Measurements from ENCODE around the gene KIAA0408. TPM values are rescaled to one million over a fixed set of nuclear protein-coding genes. Genes with fewer than 3 reads are reported as not detected.
A peak's percentile ranks its signal among the peaks of the same experiment; 100 is the strongest.

Gene KIAA0408
- total RNA-seq, 1 experiment from 2014 or later = not detected

DNA sequence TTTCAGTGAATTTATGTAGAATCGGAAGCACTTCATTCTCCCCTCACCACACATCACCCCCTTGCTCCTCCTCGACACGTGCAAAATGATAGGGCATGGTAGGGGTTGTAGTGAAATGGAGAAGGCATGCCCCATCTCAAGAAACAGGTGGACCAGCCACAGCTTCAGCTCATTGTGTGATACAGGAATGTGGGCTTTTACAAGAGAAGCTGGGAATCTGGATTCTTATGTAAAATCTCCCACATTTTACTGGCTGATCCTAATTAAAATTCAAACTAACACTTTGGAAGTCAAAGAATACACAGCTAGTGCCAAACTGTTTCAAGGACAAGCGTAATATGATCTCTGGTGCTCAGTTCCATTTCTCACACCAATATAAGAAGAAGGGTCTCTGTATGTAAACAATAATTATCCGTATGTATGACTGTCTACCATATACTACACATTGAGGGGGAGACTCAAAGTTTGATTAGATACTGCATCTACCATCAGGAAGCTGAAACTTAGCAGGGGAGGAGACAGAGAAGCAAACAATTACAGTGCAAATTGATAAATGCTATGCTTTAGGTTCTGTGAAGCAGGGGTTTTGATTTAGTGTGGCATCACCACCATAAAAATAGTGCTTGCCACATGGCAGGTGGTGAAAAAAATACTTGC, 24.3 kb upstream of the KIAA0408 start:
- no peaks in the 10 kb centered on the region for H4K20me1 ChIP-seq (ENCODE audit: insufficient read depth)
- no peaks in the 10 kb centered on the region; the same call in 1 of the 2 replicates for H3K9me3 ChIP-seq (ENCODE audit: insufficient read depth, low read depth)
- H3K27ac ChIP-seq = peak overlapping the region; percentile 62
- intact Hi-C loops (cut with micrococcal nuclease; ENCODE audit: unreplicated experiment) = loop anchor here (5.0 kb wide), 1 partner anchor 34 kb away; the partner anchor contains the start of gene MTCL3
- H2AFZ ChIP-seq = peak overlapping the region; percentile 26
- CTCF ChIA-PET = no interaction called here
- H3K4me1 ChIP-seq (replicated peaks; ENCODE audit: insufficient read depth) = peaks cover 45% of the 10 kb centered on the region
- TF ChIP-seq EZH2 (IDR thresholded peaks at IDR 0.05; ENCODE audit: low read depth) = no peak
- TF ChIP-seq, protein P1, sequence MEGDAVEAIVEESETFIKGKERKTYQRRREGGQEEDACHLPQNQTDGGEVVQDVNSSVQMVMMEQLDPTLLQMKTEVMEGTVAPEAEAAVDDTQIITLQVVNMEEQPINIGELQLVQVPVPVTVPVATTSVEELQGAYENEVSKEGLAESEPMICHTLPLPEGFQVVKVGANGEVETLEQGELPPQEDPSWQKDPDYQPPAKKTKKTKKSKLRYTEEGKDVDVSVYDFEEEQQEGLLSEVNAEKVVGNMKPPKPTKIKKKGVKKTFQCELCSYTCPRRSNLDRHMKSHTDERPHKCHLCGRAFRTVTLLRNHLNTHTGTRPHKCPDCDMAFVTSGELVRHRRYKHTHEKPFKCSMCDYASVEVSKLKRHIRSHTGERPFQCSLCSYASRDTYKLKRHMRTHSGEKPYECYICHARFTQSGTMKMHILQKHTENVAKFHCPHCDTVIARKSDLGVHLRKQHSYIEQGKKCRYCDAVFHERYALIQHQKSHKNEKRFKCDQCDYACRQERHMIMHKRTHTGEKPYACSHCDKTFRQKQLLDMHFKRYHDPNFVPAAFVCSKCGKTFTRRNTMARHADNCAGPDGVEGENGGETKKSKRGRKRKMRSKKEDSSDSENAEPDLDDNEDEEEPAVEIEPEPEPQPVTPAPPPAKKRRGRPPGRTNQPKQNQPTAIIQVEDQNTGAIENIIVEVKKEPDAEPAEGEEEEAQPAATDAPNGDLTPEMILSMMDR (conservative IDR thresholded peaks at IDR 0.05) = no peak
- H3K27me3 ChIP-seq (ENCODE audit: insufficient read depth, low read depth) = no peaks in the 10 kb centered on the region
- H3F3A ChIP-seq (ENCODE audit: insufficient read depth, low read depth) = peaks cover 14% of the 10 kb centered on the region
- no peaks in the 10 kb centered on the region for H3K79me2 ChIP-seq (ENCODE audit: low read depth)
- no peaks in the 10 kb centered on the region for H3K9me2 ChIP-seq (ENCODE audit: insufficient read depth)
- DNase-seq = no peak
- POLR2A ChIA-PET (ENCODE audit: unreplicated experiment) = no interaction called here
- peak overlapping the region; percentile 12; the same call in 1 of the 2 replicates for H3K4me3 ChIP-seq
- H3K36me3 ChIP-seq (ENCODE audit: low read depth) = no peaks in the 10 kb centered on the region
- peak overlapping the region; percentile 60 for H3K4me2 ChIP-seq
- BruUV-seq (replicated peaks) = no TSS peak

DNA sequence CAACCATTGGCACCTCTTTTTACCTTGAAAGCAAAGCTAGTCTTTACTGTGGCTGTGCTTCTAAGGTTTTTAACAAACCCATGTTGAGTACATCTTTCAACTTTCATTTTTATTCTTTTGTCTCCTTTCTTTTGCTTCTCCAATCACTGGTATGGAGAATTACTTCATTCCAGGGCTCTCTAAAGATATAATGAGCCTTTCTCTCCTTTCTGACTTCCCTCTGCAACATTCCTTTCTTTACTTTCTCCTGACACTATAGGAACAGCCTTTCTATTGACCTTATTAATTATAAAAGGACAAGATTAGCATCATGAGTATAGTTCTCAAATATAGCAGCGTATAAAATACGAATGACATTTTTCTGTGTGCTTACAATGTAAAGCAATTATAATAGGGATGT, 23.1 kb upstream of the KIAA0408 start:
- H3K4me3 ChIP-seq = no peak overlapping the region
- CTCF ChIA-PET = no interaction called here
- H3K9me3 ChIP-seq (ENCODE audit: insufficient read depth, low read depth) = no peaks in the 10 kb centered on the region; the same call in 1 of the 2 replicates
- H3K27me3 ChIP-seq (ENCODE audit: insufficient read depth, low read depth) = no peaks in the 10 kb centered on the region
- POLR2A ChIA-PET (ENCODE audit: unreplicated experiment) = no interaction called here
- TF ChIP-seq, protein P1 (conservative IDR thresholded peaks at IDR 0.05) = no peak
- no peak for TF ChIP-seq EZH2 (IDR thresholded peaks at IDR 0.05; ENCODE audit: low read depth)
- H3K4me1 ChIP-seq (replicated peaks; ENCODE audit: insufficient read depth) = peaks cover 45% of the 10 kb centered on the region
- peak overlapping the region; percentile 48 for H3K27ac ChIP-seq
- no peaks in the 10 kb centered on the region for H3K36me3 ChIP-seq (ENCODE audit: low read depth)
- no peaks in the 10 kb centered on the region for H3K9me2 ChIP-seq (ENCODE audit: insufficient read depth)
- intact Hi-C loops (cut with micrococcal nuclease; ENCODE audit: unreplicated experiment) = loop anchor here (5.0 kb wide), 1 partner anchor 35 kb away; the partner anchor contains the start of gene MTCL3
- no peak overlapping the region for H2AFZ ChIP-seq
- no peaks in the 10 kb centered on the region for H3K79me2 ChIP-seq (ENCODE audit: low read depth)
- peaks cover 14% of the 10 kb centered on the region for H3F3A ChIP-seq (ENCODE audit: insufficient read depth, low read depth)
- BruUV-seq (replicated peaks) = no TSS peak
- DNase-seq = no peak
- H3K4me2 ChIP-seq = peak overlapping the region; percentile 45
- H4K20me1 ChIP-seq (ENCODE audit: insufficient read depth) = no peaks in the 10 kb centered on the region

DNA sequence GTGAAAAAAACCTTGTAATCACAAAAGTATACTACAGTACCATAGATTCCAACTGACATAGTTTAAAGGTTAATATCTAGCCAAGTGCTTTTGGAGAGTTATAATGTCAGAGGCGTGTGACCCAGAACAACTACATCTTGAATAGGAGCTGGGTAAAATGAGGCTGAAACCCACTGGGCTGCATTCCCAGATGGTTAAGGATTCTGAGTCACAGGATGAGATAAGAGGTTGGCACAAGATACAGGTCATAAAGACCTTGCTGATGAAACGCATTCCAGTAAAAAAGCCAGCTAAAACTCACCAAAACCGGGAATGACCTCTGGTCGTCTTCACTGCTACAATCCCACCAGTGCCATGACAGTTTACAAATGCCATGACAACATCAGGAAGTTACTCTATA, 22.4 kb upstream of the KIAA0408 start:
- no peaks in the 10 kb centered on the region for H3K36me3 ChIP-seq (ENCODE audit: low read depth)
- H2AFZ ChIP-seq = no peak overlapping the region
- POLR2A ChIA-PET (ENCODE audit: unreplicated experiment) = no interaction called here
- H3K79me2 ChIP-seq (ENCODE audit: low read depth) = no peaks in the 10 kb centered on the region
- no TSS peak for BruUV-seq (replicated peaks)
- peaks cover 14% of the 10 kb centered on the region for H3F3A ChIP-seq (ENCODE audit: insufficient read depth, low read depth)
- peak overlapping the region; percentile 48 for H3K27ac ChIP-seq
- peaks cover 45% of the 10 kb centered on the region for H3K4me1 ChIP-seq (replicated peaks; ENCODE audit: insufficient read depth)
- H3K4me3 ChIP-seq = no peak overlapping the region
- CTCF ChIA-PET = no interaction called here
- H4K20me1 ChIP-seq (ENCODE audit: insufficient read depth) = no peaks in the 10 kb centered on the region
- no peaks in the 10 kb centered on the region for H3K27me3 ChIP-seq (ENCODE audit: insufficient read depth, low read depth)
- DNase-seq = peak; percentile 39 to 73
- no peaks in the 10 kb centered on the region; the same call in 1 of the 2 replicates for H3K9me3 ChIP-seq (ENCODE audit: insufficient read depth, low read depth)
- intact Hi-C loops (cut with micrococcal nuclease; ENCODE audit: unreplicated experiment) = loop anchor here (5.0 kb wide), 1 partner anchor 36 kb away; the partner anchor contains the start of gene MTCL3
- H3K4me2 ChIP-seq = peak overlapping the region; percentile 45
- H3K9me2 ChIP-seq (ENCODE audit: insufficient read depth) = no peaks in the 10 kb centered on the region
- TF ChIP-seq EZH2 (IDR thresholded peaks at IDR 0.05; ENCODE audit: low read depth) = no peak
- TF ChIP-seq, protein P1 (conservative IDR thresholded peaks at IDR 0.05) = no peak
